HCT116 (cell line): ENCODE measurements around the gene ZC3H12C. TPM values are rescaled to one million over a fixed set of nuclear protein-coding genes. Genes with fewer than 3 reads are reported as not detected.
"Not testable (repeated sequence)": the region's sequence is repeated elsewhere in the genome, so short reads cannot be mapped to it uniquely, and the experiment has no call there.

Experiments used
- ATAC-seq: fragments of 200-7000 bp; cut with Tn5 transposase; 2 replicates; pipeline ENCODE4 v1.9.1; 2020; ENCODE audit warnings: mild to moderate bottlenecking, moderate library complexity
- BruUV-seq: library from RNA; stranded (reverse); fragments of 400-500 nt; replicated peaks from 2 replicates; lab custom pipeline; 2021; lab: Mats Ljungman, UMichigan
- CTCF ChIA-PET: fragments of 300-600 bp; sonication (Branson Sonifier 250); formaldehyde crosslinking; loops from one replicate; lab custom pipeline; 2021; ENCODE audit warnings: antibody characterized with exemption; lab: Charles Lee
- POLR2A ChIA-PET: fragments of 300-600, 350-600 bp; sonication (Branson Sonifier 250); formaldehyde crosslinking; loops from one replicate; lab custom pipeline; 2021; ENCODE audit warnings: antibody characterized with exemption; lab: Charles Lee
- RAD21 ChIA-PET, 2 experiments: fragments of 300-600 bp; sonication (Branson Sonifier 250); formaldehyde crosslinking; loops; one replicate each; lab custom pipeline; 2023; ENCODE audit warnings: low total read pairs in 2 of 2; ENCODE audit not compliant: uncharacterized antibody in 2 of 2, unreplicated experiment in 2 of 2, low non-redundant PET in 1 of 2; lab: Charles Lee
- DNase-seq: peaks from one replicate; pipeline ENCODE4 v3.0.0-alpha.2; 2010; ENCODE audit warnings: low read depth, low spot score
- H2AFZ ChIP-seq: fragments of 200-600 bp; shearing (Covaris generic), sonication (generic); 2 replicates; pipeline ENCODE4 v1.6.1; 2017; ENCODE audit warnings: low read depth, mixed run types, mixed read lengths, antibody characterized with exemption, low read length; ENCODE audit not compliant: poor library complexity, severe bottlenecking
- H3K27ac ChIP-seq: 2 replicates; pipeline ENCODE4 v1.5.1; 2012; ENCODE audit warnings: low read depth, low read length
- H3K27me3 ChIP-seq: fragments of 200-600 bp; sonication (generic); 2 replicates; pipeline ENCODE4 v1.6.1; 2016; ENCODE audit warnings: mixed run types, low read length, mixed read lengths; ENCODE audit not compliant: insufficient read depth
- H3K36me3 ChIP-seq, 2 experiments: fragments of 200-500 bp in 1 of 2; fragments of 200-600 bp in 1 of 2; sonication (Bioruptor generic) in 1 of 2; sonication (generic) in 1 of 2; 2 replicates each; pipeline versions ENCODE4 v1.5.1 to v1.6.1; 2014 to 2016; ENCODE audit warnings: low read length in 2 of 2, inconsistent platforms in 1 of 2, mixed read lengths in 1 of 2, mixed run types in 1 of 2; ENCODE audit not compliant: insufficient read depth in 2 of 2, control insufficient read depth in 1 of 2
- H3K4me1 ChIP-seq, 2 experiments: fragments of 200-600 bp in 1 of 2; sonication (generic) in 1 of 2; 2 replicates each; pipeline versions ENCODE4 v1.5.1 to v1.6.1; 2012 to 2017; ENCODE audit warnings: low read length in 2 of 2, inconsistent platforms in 1 of 2, mild to moderate bottlenecking in 1 of 2, mixed read lengths in 1 of 2, mixed run types in 1 of 2, moderate library complexity in 1 of 2; ENCODE audit not compliant: insufficient read depth in 2 of 2, control insufficient read depth in 1 of 2
- H3K4me2 ChIP-seq: fragments of 200-600 bp; sonication (generic); 2 replicates; pipeline ENCODE4 v1.6.1; 2017; ENCODE audit warnings: mixed run types, low read length, mixed read lengths
- H3K4me3 ChIP-seq, 2 experiments: fragments of 200-600 bp in 1 of 2; sonication (generic) in 1 of 2; replicated peaks in 1 of 2; 2 replicates each; pipeline ENCODE4 v1.5.1; 2011 to 2016; ENCODE audit warnings: low read length in 2 of 2, control low read depth in 1 of 2, low read depth in 1 of 2, mild to moderate bottlenecking in 1 of 2, mixed read lengths in 1 of 2, mixed run types in 1 of 2
- H3K79me2 ChIP-seq: fragments of 200-600 bp; sonication (generic); 2 replicates; pipeline ENCODE4 v1.6.1; 2017; ENCODE audit warnings: mild to moderate bottlenecking, mixed run types, low read length, moderate library complexity, mixed read lengths; ENCODE audit not compliant: insufficient read depth
- H3K9ac ChIP-seq: fragments of 200-600 bp; sonication (generic); 2 replicates; pipeline ENCODE4 v1.6.1; 2016; ENCODE audit warnings: low read length, mixed read lengths
- H3K9me2 ChIP-seq: fragments of 200-600 bp; sonication (generic), shearing (Covaris generic); 2 replicates; pipeline ENCODE4 v1.6.1; 2017; ENCODE audit warnings: mixed run types, mild to moderate bottlenecking, moderate library complexity; ENCODE audit not compliant: insufficient read depth
- H3K9me3 ChIP-seq, 2 experiments: fragments of 200-500 bp in 1 of 2; fragments of 200-600 bp in 1 of 2; sonication (Bioruptor generic) in 1 of 2; sonication (generic) in 1 of 2; 2 replicates each; pipeline ENCODE4 v1.6.1; 2014 to 2017; ENCODE audit warnings: low read length in 2 of 2, mixed read lengths in 2 of 2, inconsistent platforms in 1 of 2, low read depth in 1 of 2, mild to moderate bottlenecking in 1 of 2, mixed run types in 1 of 2, moderate library complexity in 1 of 2; ENCODE audit not compliant: control insufficient read depth in 1 of 2, insufficient read depth in 1 of 2
- H4K20me1 ChIP-seq: fragments of 200-600 bp; sonication (generic), shearing (Covaris generic); 2 replicates; pipeline ENCODE4 v1.6.1; 2017; ENCODE audit warnings: mixed run types, mild to moderate bottlenecking, moderate library complexity; ENCODE audit not compliant: insufficient read depth
- ATF3 ChIP-seq: IDR thresholded peaks from 2 replicates; pipeline ENCODE4 v1.6.1; 2012
- CBX3 ChIP-seq: IDR thresholded peaks from 2 replicates; pipeline ENCODE4 v1.6.1; 2012; ENCODE audit warnings: low read depth
- CEBPB ChIP-seq: IDR thresholded peaks from 2 replicates; pipeline ENCODE4 v1.6.1; 2012; ENCODE audit warnings: low read depth
- EGR1 ChIP-seq: IDR thresholded peaks from 2 replicates; pipeline ENCODE4 v1.6.1; 2012; ENCODE audit warnings: low read depth
- ELF1 ChIP-seq: IDR thresholded peaks from 2 replicates; pipeline ENCODE4 v1.6.1; 2012; ENCODE audit warnings: low read depth, borderline replicate concordance
- FOSL1 ChIP-seq: IDR thresholded peaks from 2 replicates; pipeline ENCODE4 v1.6.1; 2012; ENCODE audit warnings: low read depth
- JUND ChIP-seq: IDR thresholded peaks from 2 replicates; pipeline ENCODE4 v1.6.1; 2012
- MAX ChIP-seq: IDR thresholded peaks from 2 replicates; pipeline ENCODE4 v1.6.1; 2012
- POLR2AphosphoS5 ChIP-seq: IDR thresholded peaks from 2 replicates; pipeline ENCODE4 v1.6.1; 2011; ENCODE audit warnings: mild to moderate bottlenecking, low read depth, low read length, moderate library complexity
- RAD21 ChIP-seq: IDR thresholded peaks from 2 replicates; pipeline ENCODE4 v1.6.1; 2012; ENCODE audit warnings: low read depth, mild to moderate bottlenecking
- SIN3A ChIP-seq: IDR thresholded peaks from 2 replicates; pipeline ENCODE4 v1.6.1; 2012; ENCODE audit warnings: low read depth
- SP1 ChIP-seq: IDR thresholded peaks from 2 replicates; pipeline ENCODE4 v1.6.1; 2012; ENCODE audit warnings: low read depth
- SRF ChIP-seq: IDR thresholded peaks from 2 replicates; pipeline ENCODE4 v1.6.1; 2012; ENCODE audit warnings: low read depth
- intact Hi-C: fragments of 100-400 bp; cut with micrococcal nuclease; formaldehyde crosslinking; loops from 2 replicates; pipeline ENCODE4 v1.10.0; 2022
- total RNA-seq: library from RNA; stranded (reverse); gene quantifications from one replicate; pipeline ENCODE4 v1.2.1, GENCODE V29; 2021; ENCODE audit not compliant: unreplicated experiment

The ZC3H12C gene
- total RNA-seq, 1 experiment from 2014 or later, result 10.2 TPM

GRCh38 chr11:110194211-110194766 is 101.1 kb downstream of the ZC3H12C start:
- H3K27ac ChIP-seq, result peak overlapping the region; percentile 80
- peak overlapping the region; percentile 53 for H3K4me2 ChIP-seq
- RAD21 ChIA-PET, result interaction anchor here in 1 of 2 experiments (1.4 kb wide), 1 partner anchor 101 kb away, joined by 3 read pairs; the partner anchor contains the start of gene ZC3H12C
- DNase-seq (peak; percentile 64), ATAC-seq (peak; percentile 73)
- TF ChIP-seq MAX, result peak; percentile 58; the same call in 1 of the 2 replicates
- TF ChIP-seq JUND, result peak; percentile 84
- TF ChIP-seq ATF3, result peak; percentile 48; the same call in 1 of the 2 replicates
- TF ChIP-seq ELF1, result peak; percentile 33; the same call in 1 of the 2 replicates
- TF ChIP-seq SP1, result peak; percentile 71
- 0 out of 2 replicates have a peak, but pooled peaks have one; percentile 64 for TF ChIP-seq CBX3
- peak; percentile 50; the same call in 1 of the 2 replicates for TF ChIP-seq SIN3A
- peak; percentile 55; the same call in 1 of the 2 replicates for TF ChIP-seq POLR2AphosphoS5
- peak; percentile 88 for TF ChIP-seq CEBPB
- TF ChIP-seq SRF, result peak; percentile 69
- 0 out of 2 replicates have a peak, but pooled peaks have one; percentile 14 for TF ChIP-seq RAD21
- TF ChIP-seq EGR1, result peak; percentile 90
- peak; percentile 81 for TF ChIP-seq FOSL1
- H3K9me3 ChIP-seq, CTCF ChIA-PET, H3K27me3 ChIP-seq, H3K9me2 ChIP-seq, H3K79me2 ChIP-seq, H2AFZ ChIP-seq, H3K36me3 ChIP-seq, H4K20me1 ChIP-seq, BruUV-seq: not testable (repeated sequence)
- peak overlapping the region in 1 of 2 experiments; percentile 13; a peak in 1 of 4 replicates for H3K4me3 ChIP-seq
- peak overlapping the region; percentile 4 for H3K9ac ChIP-seq
- POLR2A ChIA-PET, result interaction anchor here (1.7 kb wide), 1 partner anchor 9 kb away, joined by 4 read pairs; no protein-coding TSS in a partner anchor
- H3K4me1 ChIP-seq, result peaks cover 44 to 46% of the 10 kb centered on the region in 2 experiments
- intact Hi-C loops, result loop anchor here (5.0 to 10.0 kb wide), 3 partner anchors 97 to 1241 kb away; no protein-coding TSS in a partner anchor
